ENCODE measurements around the gene STUM.

Gene STUM

DNA sequence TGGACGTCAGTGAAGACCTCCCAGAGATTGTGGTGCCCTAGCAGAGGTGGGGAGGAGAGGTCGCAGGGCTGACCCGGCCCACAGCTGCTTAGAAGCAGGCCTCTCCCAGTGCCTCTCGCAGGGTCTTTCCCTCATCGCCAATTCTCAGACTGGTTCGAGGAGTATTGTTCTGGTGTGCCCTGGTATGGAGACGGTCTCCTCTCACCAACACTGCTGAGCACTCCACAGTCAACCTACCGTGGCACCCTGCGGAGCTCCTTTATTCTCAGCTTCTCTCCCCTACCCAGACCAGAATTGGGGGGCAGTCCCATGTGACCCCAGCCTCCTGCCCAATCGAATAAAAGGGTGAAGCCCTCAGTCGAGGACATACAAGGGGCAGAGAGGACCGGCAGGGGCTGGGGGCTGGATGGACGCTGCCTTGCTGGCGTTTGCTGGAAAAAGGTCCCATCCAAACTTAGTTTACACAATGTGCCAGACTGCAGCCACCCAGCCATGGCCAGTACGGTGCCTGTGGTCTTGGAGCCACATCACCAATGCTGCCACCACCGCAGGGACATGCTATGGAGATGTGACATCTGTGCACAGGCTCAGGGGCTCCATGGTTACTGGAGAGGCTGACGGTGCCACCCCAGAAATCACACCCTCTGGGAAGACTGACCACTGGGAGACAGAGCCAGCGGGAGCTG, 80.8 kb downstream of the STUM start:
- TF ChIP-seq, protein P1, sequence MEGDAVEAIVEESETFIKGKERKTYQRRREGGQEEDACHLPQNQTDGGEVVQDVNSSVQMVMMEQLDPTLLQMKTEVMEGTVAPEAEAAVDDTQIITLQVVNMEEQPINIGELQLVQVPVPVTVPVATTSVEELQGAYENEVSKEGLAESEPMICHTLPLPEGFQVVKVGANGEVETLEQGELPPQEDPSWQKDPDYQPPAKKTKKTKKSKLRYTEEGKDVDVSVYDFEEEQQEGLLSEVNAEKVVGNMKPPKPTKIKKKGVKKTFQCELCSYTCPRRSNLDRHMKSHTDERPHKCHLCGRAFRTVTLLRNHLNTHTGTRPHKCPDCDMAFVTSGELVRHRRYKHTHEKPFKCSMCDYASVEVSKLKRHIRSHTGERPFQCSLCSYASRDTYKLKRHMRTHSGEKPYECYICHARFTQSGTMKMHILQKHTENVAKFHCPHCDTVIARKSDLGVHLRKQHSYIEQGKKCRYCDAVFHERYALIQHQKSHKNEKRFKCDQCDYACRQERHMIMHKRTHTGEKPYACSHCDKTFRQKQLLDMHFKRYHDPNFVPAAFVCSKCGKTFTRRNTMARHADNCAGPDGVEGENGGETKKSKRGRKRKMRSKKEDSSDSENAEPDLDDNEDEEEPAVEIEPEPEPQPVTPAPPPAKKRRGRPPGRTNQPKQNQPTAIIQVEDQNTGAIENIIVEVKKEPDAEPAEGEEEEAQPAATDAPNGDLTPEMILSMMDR (IDR thresholded peaks at IDR 0.05; ENCODE audit: low read depth, low read length, missing control alignments) = no peak
- in situ Hi-C loops (cut with HindIII; ENCODE audit: low pct_ligation_motif_present, low sequenced_read_pairs) = loop anchor here (25.0 kb wide), 2 partner anchors 208 to 808 kb away; no protein-coding TSS in a partner anchor
- H3K36me3 ChIP-seq (replicated peaks) = no peaks in the 10 kb centered on the region
- no peaks in the 10 kb centered on the region for H3K27me3 ChIP-seq (replicated peaks)
- DNase-seq = no peak
- H3K27ac ChIP-seq = no peak overlapping the region
- no peak overlapping the region for H3K4me3 ChIP-seq (ENCODE audit: low read depth, low read length)

DNA sequence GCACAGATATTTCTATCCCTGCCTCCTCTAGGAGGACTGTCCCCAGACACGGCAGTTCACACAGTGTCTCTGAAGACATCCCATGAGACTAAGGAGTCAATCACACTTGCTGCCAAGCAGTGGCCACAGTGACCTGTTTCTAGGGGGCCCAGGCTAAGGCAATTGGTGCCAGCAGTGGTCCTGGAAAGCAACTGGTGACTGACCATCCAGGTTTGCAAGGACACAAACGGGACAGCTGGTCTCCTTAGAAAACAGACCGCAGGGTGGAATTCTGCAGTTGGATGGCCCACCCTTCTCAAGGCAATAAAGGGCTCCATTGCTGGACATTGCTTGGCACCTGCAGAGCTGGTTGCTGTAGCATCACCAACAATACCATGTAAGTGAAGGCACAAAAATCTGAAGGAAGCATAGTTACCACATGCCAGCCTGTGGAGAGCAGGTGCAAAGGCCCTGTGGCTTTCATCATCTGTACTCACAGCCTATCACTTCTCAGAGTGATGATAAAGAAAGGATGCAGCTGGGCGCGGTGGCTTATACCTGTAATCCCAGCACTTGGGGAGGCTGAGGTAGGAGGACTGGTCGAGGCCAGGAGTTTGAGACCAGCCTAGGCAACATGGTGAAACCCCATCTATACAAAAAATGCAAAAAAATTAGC, 81.5 kb downstream of the STUM start:
- in situ Hi-C loops (cut with HindIII; ENCODE audit: low pct_ligation_motif_present, low sequenced_read_pairs) = loop anchor here (25.0 kb wide), 2 partner anchors 207 to 807 kb away; no protein-coding TSS in a partner anchor
- Histone ChIP-seq H3K4me3 (ENCODE audit: low read depth, low read length) (no peak overlapping the region), H3K27ac (no peak overlapping the region), H3K27me3 (replicated peaks) (no peaks in the 10 kb centered on the region), H3K36me3 (replicated peaks) (no peaks in the 10 kb centered on the region)
- TF ChIP-seq, protein P1 (IDR thresholded peaks at IDR 0.05; ENCODE audit: low read depth, low read length, missing control alignments) = no peak
- DNase-seq = no peak

DNA sequence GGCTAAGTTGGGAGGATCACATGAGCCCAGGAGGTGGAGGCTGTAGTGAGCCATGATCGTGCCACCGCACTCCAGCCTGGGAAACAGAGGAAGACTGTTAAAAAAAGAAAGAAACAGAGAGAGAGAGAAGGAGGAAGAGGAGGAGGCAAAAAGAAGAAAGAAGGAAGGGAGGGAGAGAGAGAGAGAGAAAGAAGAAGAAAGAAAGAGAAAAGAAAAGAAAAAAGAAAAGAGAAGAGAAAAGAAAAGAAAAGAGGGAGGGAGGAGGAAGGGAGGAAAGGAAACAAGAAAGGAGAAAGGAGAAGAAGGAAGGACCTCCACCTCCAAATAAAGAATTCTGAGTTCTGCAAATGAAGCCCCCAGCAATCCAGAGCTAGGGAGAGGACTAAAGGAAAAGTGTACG, 82.0 kb downstream of the STUM start:
- in situ Hi-C loops (cut with HindIII; ENCODE audit: low pct_ligation_motif_present, low sequenced_read_pairs) = loop anchor here (25.0 kb wide), 2 partner anchors 207 to 807 kb away; no protein-coding TSS in a partner anchor
- no peak for DNase-seq
- no peaks in the 10 kb centered on the region for H3K36me3 ChIP-seq (replicated peaks)
- no peaks in the 10 kb centered on the region for H3K27me3 ChIP-seq (replicated peaks)
- H3K27ac ChIP-seq = no peak overlapping the region
- no peak overlapping the region for H3K4me3 ChIP-seq (ENCODE audit: low read depth, low read length)
- TF ChIP-seq, protein P1 (IDR thresholded peaks at IDR 0.05; ENCODE audit: low read depth, low read length, missing control alignments) = no peak

DNA sequence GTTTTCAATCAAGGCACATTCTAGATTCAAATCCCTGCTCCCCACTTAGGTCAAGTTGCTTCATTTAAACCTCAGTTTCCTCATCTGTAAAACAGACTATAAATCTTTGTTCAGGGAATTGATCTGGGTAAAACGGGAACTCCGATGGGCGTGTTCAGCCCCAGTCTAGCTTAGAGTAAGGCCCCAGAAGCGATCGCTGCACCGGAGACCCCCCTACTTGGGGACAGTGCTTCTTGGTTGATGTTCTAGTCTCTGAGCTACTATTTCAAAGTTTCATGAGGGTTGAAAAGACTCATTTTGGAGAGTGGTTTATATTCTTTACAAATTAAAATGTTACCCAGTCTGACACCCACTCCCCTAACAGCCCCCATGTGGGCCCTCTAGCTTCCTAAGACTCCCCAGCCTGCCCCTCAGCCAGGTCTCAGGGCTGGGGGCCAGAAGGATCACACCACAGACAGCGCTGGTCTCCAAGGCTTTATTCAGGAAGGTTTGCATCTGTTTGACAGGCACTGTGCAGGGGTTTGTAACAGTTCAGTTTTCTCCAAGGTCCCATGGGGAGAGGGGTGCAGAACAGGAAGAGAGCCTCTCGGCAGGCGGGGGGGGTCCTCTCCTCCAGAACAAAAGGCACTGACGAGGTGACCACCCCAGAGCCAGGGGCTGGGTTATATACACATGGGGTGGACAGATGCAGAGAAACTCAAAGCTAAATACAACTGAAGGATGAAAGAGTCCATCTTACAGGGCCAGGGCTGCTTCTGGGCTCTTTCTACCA, 82.9 kb downstream of the STUM start:
- Histone ChIP-seq H3K27me3 (replicated peaks) (no peaks in the 10 kb centered on the region), H3K4me3 (ENCODE audit: low read depth, low read length) (no peak overlapping the region), H3K27ac (no peak overlapping the region), H3K36me3 (replicated peaks) (no peaks in the 10 kb centered on the region)
- DNase-seq = no peak
- TF ChIP-seq, protein P1 (IDR thresholded peaks at IDR 0.05; ENCODE audit: low read depth, low read length, missing control alignments) = no peak
- in situ Hi-C loops (cut with HindIII; ENCODE audit: low pct_ligation_motif_present, low sequenced_read_pairs) = loop anchor here (25.0 kb wide), 2 partner anchors 206 to 806 kb away; no protein-coding TSS in a partner anchor

DNA sequence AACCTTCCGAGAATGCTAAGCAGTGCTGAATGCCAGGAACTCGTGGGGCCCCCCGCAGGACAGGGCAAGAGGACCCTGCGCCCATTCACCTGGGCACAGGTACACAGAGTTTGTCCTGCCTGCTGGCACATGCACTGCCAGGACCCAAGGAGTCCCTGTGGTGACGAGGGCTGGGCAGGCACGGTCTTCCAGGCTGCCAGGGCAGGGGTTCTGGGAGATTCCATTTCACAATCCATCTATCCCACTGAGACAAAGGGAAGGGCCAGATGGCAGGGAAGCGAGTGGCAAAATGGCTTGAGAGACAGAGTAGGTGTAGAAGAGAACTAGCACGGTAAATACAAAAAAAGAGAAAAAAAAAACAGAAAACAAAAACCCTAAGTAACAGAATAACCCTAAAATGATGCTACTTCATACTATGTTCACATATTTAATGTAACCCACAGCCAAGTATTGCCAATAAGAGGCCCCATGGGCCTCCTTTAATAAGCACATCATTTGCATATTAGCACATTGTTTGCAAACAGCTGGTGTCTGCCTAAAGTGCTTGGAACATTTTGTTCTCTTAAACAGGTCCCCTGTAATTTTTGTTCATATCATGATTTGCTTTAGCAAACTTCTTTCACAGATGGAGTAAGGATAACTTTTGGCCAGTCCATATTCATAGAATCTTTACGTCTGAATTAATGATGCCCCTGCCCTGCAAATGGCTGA, 83.8 kb downstream of the STUM start:
- DNase-seq = no peak
- Histone ChIP-seq H3K4me3 (ENCODE audit: low read depth, low read length) (no peak overlapping the region), H3K27me3 (replicated peaks) (no peaks in the 10 kb centered on the region), H3K36me3 (replicated peaks) (no peaks in the 10 kb centered on the region), H3K27ac (no peak overlapping the region)
- TF ChIP-seq, protein P1 (IDR thresholded peaks at IDR 0.05; ENCODE audit: low read depth, low read length, missing control alignments) = no peak
- in situ Hi-C loops (cut with HindIII; ENCODE audit: low pct_ligation_motif_present, low sequenced_read_pairs) = loop anchor here (25.0 kb wide), 2 partner anchors 205 to 805 kb away; no protein-coding TSS in a partner anchor

Measured in brain microvascular endothelial cell (primary cell).